GM21717 (cell line): ENCODE measurements around the gene SLC8A1.
"Not testable (repeated sequence)": the region's sequence is repeated elsewhere in the genome, so short reads cannot be mapped to it uniquely, and the experiment has no call there.

Experiments used
- ATAC-seq: cut with Tn5 transposase; IDR thresholded peaks from one replicate; pipeline ENCODE4 v1.9.1; 2021; ENCODE audit warnings: mild to moderate bottlenecking, moderate library complexity; ENCODE audit not compliant: unreplicated experiment

The SLC8A1 gene

DNA sequence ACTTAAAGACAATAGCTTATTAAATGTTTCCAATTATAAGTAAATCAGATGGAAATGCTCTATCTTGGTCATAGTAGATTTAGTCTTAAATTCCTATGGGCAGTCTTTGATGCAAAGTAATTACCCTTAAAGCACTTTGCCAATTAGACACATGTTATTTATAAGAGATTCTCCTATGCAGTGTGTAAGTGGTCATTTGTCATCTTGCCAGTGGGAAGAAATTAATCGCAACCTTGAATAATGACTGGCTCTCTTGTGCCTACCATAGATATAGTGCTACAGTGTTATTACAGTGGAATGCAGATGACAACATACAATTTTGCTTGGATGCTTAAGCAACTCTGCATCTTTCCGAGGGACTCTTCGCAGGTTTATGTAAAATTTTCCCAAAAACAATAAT is 361.8 kb downstream of the SLC8A1 start:
- no peak for ATAC-seq

DNA sequence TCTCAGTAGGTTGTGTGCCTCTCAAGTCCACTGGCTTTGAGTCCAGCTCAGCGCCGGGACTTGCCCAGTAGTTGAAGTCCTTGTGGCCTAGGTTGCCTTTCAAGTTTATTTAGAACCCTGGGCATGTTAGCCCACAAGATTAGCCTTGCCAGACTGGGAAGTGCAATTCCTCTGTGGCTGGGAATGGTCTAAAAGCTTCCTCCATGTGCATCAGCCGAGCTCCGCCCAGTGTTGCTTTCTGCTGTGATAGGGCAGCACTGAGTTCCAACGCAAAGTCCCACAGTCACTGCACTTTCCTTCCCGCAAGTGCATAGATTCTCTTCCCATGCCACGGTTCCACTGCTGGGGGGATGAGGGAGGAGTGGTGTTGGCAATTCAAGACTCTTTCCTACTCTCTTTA is 364.0 kb downstream of the SLC8A1 start:
- no peak for ATAC-seq

DNA sequence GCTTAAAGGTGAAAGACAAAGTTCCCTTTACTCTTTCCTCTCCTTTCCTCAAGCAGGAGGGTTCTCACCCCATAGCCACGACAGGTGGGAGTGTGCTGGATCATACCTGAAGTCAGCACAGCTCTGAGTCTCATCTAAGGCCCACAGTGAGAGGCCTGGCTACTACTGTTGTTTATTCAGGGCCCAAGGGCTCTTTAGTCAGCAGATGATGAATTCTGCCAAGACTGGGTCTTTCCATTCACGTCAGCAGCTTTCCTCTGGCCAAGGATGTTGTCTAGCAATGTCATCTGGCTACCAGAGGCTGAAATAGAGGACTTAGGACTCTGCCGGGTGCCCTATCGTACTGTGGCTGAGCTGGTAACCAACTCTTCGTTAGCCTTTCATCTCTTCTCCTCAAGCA is 364.5 kb downstream of the SLC8A1 start:
- no peak for ATAC-seq

DNA sequence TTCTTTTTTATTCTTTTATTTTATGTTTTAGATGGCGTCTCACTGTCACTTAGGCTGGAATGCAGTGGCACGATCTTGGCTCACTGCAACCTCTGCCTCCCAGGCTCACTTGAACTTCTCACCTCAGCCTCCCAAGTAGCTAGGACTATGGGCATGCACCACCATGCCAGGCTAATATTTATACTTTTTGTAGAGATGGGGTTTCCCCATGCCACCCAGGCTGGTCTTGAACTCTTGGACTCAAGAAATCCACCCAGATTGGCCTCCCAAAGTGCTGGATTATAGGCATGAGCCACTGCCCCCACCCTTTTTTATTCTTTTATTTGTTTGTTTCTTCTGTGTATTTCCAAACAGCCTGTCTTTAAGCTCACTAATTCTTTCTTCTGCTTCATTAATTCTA is 366.1 kb downstream of the SLC8A1 start:
- ATAC-seq: no peak

DNA sequence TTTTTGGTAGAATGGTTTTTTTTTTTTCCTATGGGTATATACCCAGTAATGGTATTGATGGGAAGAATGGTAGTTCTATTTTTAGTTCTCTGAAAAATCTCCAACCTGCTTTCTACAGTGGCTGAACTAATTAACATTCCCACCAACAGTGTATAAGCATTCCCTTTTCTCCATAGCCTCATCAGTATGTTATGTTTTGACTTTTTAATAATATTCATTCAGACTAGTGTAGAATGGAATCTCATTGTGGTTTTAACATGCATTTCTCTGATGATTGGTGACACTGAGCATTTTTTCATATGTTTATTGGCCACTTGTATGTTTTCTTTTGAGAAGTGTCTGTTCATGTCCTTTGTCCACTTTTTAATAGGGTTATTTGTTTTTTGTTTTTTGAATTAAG is 378.6 kb downstream of the SLC8A1 start:
- not testable (repeated sequence) for ATAC-seq

DNA sequence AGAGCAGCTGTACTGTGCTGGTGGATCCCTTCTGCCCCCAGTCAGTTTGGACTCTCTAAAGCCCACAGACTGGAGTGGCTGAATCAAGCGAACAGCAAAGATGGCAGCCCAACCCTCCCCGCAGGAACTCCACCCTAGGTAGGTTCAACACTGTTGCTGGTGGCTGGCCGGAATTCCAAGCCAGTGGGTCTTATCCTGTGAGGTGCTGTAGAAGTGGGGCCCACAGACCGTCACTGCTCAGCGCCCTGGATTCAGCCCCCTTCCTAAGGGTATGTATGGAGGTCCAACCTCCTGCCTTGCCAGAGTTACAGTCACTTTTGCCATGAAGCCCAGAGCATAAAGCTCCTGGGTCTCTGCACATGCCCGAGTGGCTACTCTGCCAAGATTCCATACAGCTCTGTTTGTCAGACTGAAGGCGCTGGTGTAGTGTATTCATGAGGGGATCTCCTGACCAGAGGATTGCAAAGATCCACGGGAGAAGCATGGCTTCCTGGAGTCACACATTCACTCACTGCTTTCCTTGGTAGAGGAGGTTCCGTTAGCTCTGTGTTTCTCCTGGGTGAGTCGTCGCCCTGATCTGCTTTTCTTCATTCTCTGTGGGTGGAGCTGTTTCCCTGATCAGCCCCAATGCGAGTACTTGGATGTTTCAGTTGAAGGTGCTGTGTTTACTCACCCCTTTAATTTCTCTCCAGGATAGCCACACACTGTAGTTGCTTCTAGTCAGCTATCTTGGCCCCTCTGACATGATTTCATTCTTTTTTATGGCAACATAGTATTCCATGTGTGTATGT is 379.3 kb downstream of the SLC8A1 start:
- no peak for ATAC-seq

DNA sequence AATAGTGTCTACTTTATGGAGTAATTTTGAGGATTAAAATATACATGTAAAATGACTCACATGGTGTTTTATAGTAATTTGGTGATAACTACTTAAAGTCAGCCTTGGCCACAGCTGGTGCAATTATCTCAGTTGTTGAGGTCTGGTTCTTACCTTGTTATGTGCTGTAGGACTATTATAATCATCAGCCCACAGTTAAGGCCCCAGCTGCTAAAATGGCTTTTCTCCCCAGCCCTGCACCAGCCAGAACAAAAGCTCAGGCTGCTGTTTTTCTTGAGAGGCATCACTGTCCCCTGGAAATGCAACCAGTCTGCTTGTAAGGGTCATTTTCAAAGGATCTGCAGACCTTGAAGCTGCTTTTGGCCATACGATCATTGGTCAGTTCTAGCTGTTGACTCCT is 389.5 kb downstream of the SLC8A1 start:
- no peak for ATAC-seq

DNA sequence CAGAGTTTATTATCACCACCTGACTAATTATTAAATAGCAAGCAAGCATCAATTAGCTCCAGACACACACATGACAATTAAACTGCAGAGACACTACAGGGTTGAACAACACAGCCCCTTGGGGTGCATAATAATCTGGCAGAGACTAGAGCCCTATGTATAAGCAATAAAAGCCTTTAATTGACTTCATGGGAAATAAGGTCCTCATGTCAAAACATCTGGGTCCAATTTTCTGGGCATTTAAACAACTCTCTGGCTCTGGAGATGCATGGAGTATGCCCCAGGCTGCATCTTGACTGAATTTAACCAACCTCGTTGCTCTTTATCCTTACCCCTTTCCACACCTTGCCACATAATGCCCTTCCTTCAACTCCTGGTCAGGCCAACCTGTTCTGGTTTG is 402.1 kb downstream of the SLC8A1 start:
- ATAC-seq: no peak

DNA sequence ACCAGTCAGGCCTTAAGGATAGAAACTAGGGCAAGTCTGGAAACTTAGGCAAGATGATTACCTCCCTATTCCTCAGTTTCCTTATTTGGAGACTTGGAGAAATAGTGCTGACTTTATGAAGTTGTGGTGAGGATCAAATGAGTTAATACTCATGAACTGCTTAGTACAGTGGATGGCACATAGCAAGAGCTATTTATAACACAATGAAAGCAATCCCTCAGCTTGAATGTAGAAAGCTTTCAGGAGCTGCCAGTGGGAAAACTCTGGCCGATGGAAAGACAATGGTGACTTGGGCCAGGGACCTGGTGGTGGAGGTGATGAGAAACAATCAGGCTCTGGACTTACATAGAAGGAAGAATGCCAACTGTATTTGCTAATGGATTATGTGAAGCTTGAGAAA is 403.4 kb downstream of the SLC8A1 start:
- no peak for ATAC-seq

DNA sequence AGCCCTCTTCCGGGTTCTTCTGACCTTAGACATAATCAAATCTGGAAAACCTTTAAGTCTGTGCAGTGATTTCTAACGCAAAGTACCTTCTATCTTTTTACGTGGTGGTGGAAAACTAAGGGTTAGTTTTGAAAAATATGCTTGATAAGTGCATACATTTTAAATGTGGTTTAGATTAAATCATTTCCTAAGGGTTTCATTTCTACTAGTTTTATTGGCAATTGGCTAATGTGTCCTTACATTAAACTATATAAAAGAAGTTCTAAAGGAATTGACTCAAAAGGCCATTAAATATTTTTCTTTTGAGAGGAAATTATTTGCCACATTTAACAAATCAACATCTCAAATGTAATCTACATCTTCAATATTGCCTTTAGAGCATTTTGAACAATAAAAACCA is 404.5 kb downstream of the SLC8A1 start:
- no peak for ATAC-seq
